Measurements from ENCODE around the gene PEPD. TPM values are rescaled to one million over a fixed set of nuclear protein-coding genes. Genes with fewer than 3 reads are reported as not detected.
"Not testable (repeated sequence)": the region's sequence is repeated elsewhere in the genome, so short reads cannot be mapped to it uniquely, and the experiment has no call there.

Gene PEPD
- total RNA-seq, 4 donors from 2014 or later: 33.9 to 57.0 (median 45.0) TPM

GRCh38 chr19:33558151-33558550, 36.6 kb upstream of the PEPD start:
- H3K36me3 ChIP-seq: no peaks in the 10 kb centered on the region
- ATAC-seq: no peak
- no peaks in the 10 kb centered on the region for H3K9me3 ChIP-seq
- DNase-seq: no peak
- H3K4me1 ChIP-seq: no peaks in the 10 kb centered on the region
- no peak overlapping the region for H3K4me3 ChIP-seq
- TF ChIP-seq CTCF (IDR thresholded peaks at IDR 0.05 in 4 of 5, conservative IDR thresholded peaks at IDR 0.05 in 1 of 5) (no peak), POLR2A (IDR thresholded peaks at IDR 0.05) (no peak)
- in situ Hi-C loops (cut with MboI; ENCODE audit: low sequenced_read_pairs in 4 of 4) (no loop called here), intact Hi-C loops (cut with DNase I; ENCODE audit: low total_unique reads) (no loop called here)
- H3K27me3 ChIP-seq: peaks cover 4 to 22% (median 9%) of the 10 kb centered on the region in 3 donors
- no peak overlapping the region for H3K27ac ChIP-seq

- peaks cover 2 to 22% (median 9%) of the 10 kb centered on the region in 3 donors for H3K27me3 ChIP-seq
- no peaks in the 10 kb centered on the region for H3K36me3 ChIP-seq
- no peak for TF ChIP-seq CTCF (IDR thresholded peaks at IDR 0.05 in 4 of 5, conservative IDR thresholded peaks at IDR 0.05 in 1 of 5)
- no peak for TF ChIP-seq POLR2A (IDR thresholded peaks at IDR 0.05)
- ATAC-seq (no peak), DNase-seq (no peak)
- intact Hi-C loops (cut with DNase I; ENCODE audit: low total_unique reads): no loop called here
- no peaks in the 10 kb centered on the region for H3K9me3 ChIP-seq
- no peak overlapping the region for H3K27ac ChIP-seq
- in situ Hi-C loops (cut with MboI; ENCODE audit: low sequenced_read_pairs in 4 of 4): no loop called here
- H3K4me3 ChIP-seq: no peak overlapping the region
- H3K4me1 ChIP-seq: no peaks in the 10 kb centered on the region
Measured at GRCh38 chr19:33557720-33558119, 36.1 kb upstream of the PEPD start.

- DNase-seq (no peak), ATAC-seq (no peak)
- H3K36me3 ChIP-seq: no peaks in the 10 kb centered on the region
- H3K27ac ChIP-seq: no peak overlapping the region
- in situ Hi-C loops (cut with MboI; ENCODE audit: low sequenced_read_pairs in 4 of 4) (no loop called here), intact Hi-C loops (cut with DNase I; ENCODE audit: low total_unique reads) (no loop called here)
- no peak overlapping the region for H3K4me3 ChIP-seq
- TF ChIP-seq POLR2A (IDR thresholded peaks at IDR 0.05) (no peak), CTCF (IDR thresholded peaks at IDR 0.05 in 4 of 5, conservative IDR thresholded peaks at IDR 0.05 in 1 of 5) (no peak)
- H3K9me3 ChIP-seq: no peaks in the 10 kb centered on the region
- no peaks in the 10 kb centered on the region for H3K4me1 ChIP-seq
- peaks cover 0 to 22% (median 9%) of the 10 kb centered on the region in 3 donors for H3K27me3 ChIP-seq
Measured at GRCh38 chr19:33557196-33557595, 35.6 kb upstream of the PEPD start.

GRCh38 chr19:33556261-33556660, 34.7 kb upstream of the PEPD start:
- H3K27ac ChIP-seq: no peak overlapping the region
- DNase-seq: no peak
- H3K36me3 ChIP-seq: no peaks in the 10 kb centered on the region
- TF ChIP-seq POLR2A (IDR thresholded peaks at IDR 0.05) (no peak), CTCF (IDR thresholded peaks at IDR 0.05 in 4 of 5, conservative IDR thresholded peaks at IDR 0.05 in 1 of 5) (no peak)
- in situ Hi-C loops (cut with MboI; ENCODE audit: low sequenced_read_pairs in 4 of 4) (no loop called here), intact Hi-C loops (cut with DNase I; ENCODE audit: low total_unique reads) (no loop called here)
- H3K4me1 ChIP-seq: no peaks in the 10 kb centered on the region
- ATAC-seq: no peak
- peaks cover 0 to 18% (median 9%) of the 10 kb centered on the region in 3 donors for H3K27me3 ChIP-seq
- H3K9me3 ChIP-seq: no peaks in the 10 kb centered on the region
- no peak overlapping the region for H3K4me3 ChIP-seq

- DNase-seq; H3K4me3 ChIP-seq; H3K9me3 ChIP-seq; H3K4me1 ChIP-seq; in situ Hi-C loops (cut with MboI; ENCODE audit: low sequenced_read_pairs in 4 of 4); H3K36me3 ChIP-seq; ATAC-seq; intact Hi-C loops (cut with DNase I; ENCODE audit: low total_unique reads); H3K27ac ChIP-seq: not testable (repeated sequence)
- peaks cover 0 to 13% (median 9%) of the 10 kb centered on the region in 3 donors for H3K27me3 ChIP-seq
Measured at GRCh38 chr19:33555726-33556125, 34.1 kb upstream of the PEPD start.
